Left ventricle myocardium superior (tissue), 1 donor: ENCODE measurements around the gene MID1IP1. TPM values are rescaled to one million over a fixed set of nuclear protein-coding genes. Genes with fewer than 3 reads are reported as not detected.

Source experiments
- ATAC-seq: fragments of 200-7000 bp; cut with Tn5 transposase; one replicate; pipeline ENCODE4 v1.9.1; 2020; ENCODE audit warnings: mild to moderate bottlenecking, moderate library complexity
- DNase-seq: peaks from one replicate; pipeline ENCODE4 v3.0.0-alpha.2; 2020
- intact Hi-C: fragments of 100-400 bp; cut with micrococcal nuclease; formaldehyde crosslinking; loops from one replicate; pipeline ENCODE4 v1.11.0; 2022
- total RNA-seq: library from RNA; stranded (reverse); fragmentation: NEBNext Ultra II Directional; extraction: Animal tissue kit (Norgen Biotek cat#: 25700); gene quantifications from one replicate; pipeline ENCODE4 v1.2.1, GENCODE V29; 2021
- donor health status: DM: no; HTN: yes; CAD: no; lungs with severe emphysema.

The MID1IP1 gene
- total RNA-seq, 1 donor from 2014 or later: 50.9 TPM

DNA sequence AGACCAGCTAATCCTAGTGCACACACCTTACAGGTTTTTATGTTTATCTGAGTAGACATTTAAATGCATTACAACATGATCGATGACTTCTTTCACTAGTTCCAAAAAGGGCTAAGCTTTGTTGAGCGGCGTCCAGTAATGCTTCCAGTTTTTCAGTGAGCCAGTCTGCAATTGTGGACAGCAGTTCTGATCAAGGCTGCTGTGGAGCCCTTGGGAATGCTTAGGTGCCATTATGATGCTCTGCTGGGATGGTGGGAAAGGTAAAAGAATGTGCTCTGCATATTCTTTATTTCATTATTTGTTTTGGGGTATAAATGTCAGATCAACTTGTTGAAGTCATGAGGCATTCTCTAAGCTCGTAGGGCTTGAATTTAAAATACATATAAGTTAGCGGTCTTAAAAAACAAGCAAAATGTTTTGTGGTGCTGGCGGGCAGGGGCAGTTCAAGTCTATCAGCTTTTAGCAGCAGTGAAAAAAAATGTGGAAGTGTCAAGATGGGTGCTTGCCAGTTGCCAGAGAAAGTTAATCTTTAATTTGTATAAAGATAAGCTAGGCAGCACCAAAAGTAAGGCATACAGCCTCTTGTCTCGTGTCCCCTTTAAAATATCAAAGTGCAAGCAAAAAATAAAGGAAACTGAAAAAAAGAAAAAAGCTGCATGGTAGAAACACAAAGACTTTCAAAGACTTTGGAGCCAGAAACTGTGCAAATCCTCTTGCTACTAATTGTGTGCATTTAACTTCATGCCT lies 5.8 kb downstream of the MID1IP1 start:
- DNase-seq (no peak), ATAC-seq (no peak)
- intact Hi-C loops: loop anchor here (10.0 kb wide), 1 partner anchor 178 kb away; no protein-coding TSS in a partner anchor

DNA sequence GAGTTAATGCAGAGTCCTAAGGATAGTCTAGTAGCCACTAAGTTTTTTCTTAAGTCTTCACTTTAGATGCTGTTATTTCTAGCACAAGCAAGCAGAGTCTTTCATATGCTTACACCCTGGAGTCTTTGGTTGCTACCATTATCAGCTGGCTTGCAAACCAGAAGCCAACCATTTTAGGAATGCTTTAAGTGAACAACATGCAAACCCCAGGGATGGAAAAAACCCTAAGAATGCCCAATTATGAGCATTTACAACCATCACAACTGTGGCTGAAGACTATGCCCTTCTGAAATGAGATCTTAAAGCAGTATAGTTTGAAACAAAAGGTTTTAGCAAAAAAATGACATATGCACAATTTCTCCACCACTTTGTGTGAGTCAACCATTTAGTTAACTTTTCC lies 6.6 kb downstream of the MID1IP1 start:
- DNase-seq (no peak), ATAC-seq (no peak)
- intact Hi-C loops: loop anchor here (10.0 kb wide), 1 partner anchor 177 kb away; no protein-coding TSS in a partner anchor

DNA sequence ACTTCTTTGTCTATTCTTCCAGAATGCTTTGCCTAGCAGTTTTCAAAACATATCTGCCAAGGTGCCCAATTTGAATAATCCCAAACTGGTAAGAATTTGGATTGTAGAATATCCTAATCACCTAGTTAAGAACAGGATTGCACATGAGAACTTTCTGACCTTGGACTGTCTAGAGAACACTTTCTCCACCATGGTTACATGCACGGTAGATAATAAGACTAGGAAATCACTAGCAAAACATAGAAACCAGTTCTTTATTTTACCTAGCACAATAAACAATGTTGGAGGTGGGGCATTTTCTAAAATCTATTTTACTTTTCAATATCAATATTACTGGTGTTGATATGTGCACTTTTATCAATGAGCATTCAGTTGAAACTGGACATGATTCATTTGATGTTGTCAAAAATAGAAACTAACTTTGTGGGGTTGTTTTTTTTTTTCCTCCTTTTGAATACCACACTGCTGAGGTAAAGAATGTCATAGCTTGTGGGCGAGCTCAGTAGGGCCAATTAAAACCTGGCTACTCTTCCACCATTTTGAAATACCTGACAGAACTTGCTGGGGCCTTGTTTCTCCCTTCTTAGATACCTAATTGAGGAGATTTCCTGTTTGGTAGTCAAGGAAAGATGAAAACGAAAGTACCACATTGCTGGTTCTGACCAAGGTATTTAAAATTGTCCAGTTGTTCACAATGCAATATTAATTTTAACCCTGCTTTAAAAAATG lies 10.4 kb downstream of the MID1IP1 start:
- intact Hi-C loops: no loop called here
- ATAC-seq: no peak
- DNase-seq: no peak

DNA sequence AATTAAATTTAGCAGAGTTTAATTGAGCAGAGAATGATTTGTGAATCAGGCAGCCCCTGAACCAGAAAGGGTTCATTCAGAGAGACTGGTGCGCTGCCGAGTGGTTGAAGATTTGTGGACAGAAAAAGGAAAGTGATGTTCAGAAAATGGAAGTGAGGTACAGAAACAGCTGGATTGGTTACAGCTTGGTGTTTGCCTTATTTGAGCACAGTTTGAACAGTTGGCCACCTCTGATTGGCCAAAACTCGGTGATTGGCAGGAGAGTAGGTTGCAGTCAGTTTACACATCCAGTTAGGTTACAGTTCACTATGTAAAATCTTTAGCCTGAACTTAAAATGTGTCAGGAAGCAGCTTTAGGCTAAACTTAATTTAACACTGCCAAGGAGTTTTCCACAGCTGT lies 14.9 kb downstream of the MID1IP1 start:
- no peak for ATAC-seq

DNA sequence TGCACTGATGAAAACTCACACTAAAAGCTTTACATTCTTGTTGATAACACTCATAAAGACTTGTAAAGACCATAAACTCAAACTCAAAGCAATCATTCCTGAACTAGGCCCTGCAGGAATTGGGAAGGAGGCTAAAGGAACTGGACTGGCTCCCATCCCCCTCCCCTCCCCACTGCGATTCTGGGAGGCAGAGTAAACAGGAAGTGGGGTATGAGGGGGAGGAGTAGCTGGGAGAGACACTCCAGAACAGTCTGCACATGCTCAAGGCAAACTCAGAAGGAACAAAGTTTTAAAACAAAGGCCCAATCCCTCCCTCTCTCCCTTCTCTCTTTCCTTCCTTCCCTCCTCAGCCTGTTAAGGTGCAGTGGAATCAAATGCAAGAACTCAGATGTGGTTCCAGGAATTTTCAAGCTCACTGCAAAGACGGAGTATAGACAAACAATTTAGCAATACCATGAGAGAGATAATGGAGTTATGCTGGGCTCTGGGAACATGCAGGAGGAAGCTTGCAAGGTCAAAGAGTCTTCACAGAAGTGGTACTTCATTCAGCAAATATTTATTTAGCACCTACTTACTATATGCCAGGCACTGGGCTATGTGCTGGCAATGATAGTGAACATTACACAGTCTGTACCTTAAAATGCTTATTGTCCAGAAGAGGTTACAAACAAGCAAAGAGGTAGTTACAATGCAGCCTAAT lies 15.9 kb downstream of the MID1IP1 start:
- ATAC-seq: peak; percentile 94
- DNase-seq: peak; percentile 54

More for the DNA sequence above, 14.9 kb downstream of the MID1IP1 start:
- intact Hi-C loops: no loop called here
- DNase-seq: no peak

DNA sequence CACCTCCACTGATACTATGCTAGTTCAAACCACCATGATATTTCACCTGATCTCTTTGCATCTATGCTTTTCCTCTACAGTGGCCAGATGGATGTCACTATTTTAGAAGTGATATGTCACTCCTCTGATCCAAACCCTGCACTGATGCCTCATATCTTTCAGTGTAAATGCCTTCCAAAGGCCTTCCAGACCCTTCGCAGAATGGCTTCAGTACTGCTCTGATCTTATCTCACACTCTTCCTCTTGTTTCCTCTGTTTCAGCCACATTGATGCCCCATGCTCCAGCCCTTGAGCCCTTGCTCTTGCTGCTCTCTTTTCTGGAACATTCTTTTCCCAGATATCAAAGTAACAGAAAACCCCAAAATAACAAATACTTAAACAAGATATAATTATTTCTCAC lies 17.9 kb downstream of the MID1IP1 start:
- intact Hi-C loops: no loop called here
- no peak for DNase-seq
- no peak for ATAC-seq

More for the DNA sequence above, 15.9 kb downstream of the MID1IP1 start:
- intact Hi-C loops: no loop called here

DNA sequence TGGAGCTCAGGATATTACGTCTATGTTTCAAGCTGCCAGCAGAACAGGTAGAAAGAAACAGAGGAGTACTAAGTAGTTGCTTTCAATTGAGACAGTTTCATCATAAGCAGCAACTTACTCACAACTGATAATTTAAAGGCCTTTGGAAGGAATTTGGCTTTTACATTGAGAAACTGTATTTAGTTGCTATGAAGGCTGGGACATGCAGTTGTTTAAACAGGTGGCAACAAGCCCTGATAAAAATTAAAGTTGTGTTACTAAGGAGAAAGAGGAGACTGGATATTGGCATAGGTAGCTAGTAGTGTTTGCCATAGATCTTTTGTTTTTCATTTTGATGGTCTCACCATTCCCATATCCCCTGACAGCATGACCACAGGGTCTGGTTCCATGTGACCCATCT lies 18.4 kb downstream of the MID1IP1 start:
- DNase-seq (no peak), ATAC-seq (no peak)
- intact Hi-C loops: no loop called here

DNA sequence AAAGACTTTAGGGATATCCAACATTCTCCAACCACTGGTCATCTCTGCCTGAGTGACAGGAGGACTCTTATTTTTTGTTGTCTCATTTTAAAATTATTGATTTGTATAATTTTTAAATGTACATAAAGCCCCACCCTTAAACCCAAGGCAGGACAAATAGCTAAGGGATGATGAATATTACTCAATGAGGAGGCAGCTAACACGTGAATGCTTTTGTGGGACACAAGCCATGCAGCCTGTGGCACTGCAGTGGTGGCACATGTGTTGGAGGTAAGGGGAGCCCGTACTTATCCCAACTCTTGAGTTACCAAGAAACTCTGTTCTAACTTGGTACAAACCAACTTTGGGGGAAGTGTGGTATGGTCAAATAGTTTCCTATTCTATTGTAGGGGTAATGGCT lies 19.5 kb downstream of the MID1IP1 start:
- DNase-seq (no peak), ATAC-seq (no peak)
- intact Hi-C loops: no loop called here

DNA sequence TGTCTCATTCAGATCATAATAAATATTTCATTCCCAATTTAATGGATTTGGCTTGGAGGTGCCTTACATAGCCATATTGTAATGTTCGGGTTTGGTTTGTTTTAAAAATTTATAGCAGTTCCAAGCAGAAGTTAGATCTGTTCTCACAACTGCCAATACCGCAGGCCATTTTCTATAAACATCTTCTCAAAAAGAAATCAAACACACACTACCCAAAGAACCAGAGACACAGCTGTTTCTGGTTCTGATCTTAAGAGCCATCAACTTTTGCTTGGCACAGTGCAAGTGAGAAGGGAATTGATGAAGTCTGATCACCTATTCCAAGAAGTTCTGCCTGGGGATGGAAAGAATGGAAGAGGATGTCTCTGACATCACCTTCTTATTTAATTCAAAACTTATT lies 22.9 kb downstream of the MID1IP1 start:
- no peak for DNase-seq
- intact Hi-C loops: no loop called here
- no peak for ATAC-seq

DNA sequence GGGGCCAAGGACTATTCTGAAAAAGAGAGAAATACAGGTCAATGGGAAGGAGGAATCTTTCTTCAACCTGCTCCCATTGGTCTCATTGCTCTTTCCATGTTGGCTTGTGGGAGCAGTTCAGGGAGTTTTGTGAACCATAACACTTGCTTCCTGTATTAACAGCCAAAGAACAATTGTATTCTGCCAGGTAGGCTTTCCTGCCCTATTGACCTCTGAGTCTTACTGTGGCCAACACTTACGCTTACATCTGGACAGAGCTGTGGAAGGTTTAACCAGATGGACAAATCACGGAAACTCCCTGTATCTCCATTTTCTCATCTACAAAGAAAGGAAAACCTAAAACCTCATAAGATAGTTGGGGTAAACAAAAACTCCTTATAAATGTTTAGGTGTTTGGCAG lies 30.7 kb downstream of the MID1IP1 start:
- DNase-seq: no peak
- intact Hi-C loops: no loop called here
- ATAC-seq: no peak

DNA sequence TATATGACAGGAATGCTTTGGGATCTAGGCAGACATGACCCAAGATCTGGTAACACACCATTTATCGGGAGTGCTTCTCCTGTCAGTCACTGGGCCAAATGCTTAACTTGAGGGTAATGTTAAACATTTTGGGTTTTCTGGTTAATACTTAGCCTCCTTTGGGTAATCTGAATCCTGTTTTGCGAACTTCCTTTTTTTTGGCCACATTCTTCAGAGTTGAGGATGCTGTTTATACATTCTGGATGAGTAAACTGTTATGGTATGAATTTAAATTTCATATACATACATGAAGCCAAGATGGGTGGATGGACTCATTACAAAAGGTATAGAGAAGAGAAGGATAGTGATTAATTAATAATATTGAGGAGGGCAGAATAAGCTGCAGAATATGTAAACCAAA lies 36.1 kb downstream of the MID1IP1 start:
- DNase-seq (no peak), ATAC-seq (no peak)
- intact Hi-C loops: no loop called here

DNA sequence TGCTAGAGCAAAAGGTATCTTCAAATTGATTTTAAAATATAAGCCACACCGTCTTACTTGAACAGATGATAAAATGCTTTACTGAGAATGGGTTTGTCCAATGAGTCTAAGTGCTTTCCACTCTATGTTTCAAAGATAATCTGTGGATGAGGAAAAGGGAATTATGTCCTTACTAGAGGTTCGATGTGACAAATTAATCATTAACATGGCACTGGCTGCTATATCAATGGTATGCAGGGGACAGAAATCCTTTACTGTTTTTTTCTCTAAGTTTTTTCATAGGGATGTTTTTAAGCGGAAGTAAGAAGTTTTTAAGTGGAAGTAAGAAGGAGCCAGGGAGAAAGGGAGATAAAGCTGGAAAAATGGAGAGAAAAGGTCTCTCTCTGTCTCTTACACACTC lies 38.0 kb downstream of the MID1IP1 start:
- intact Hi-C loops: no loop called here
- no peak for DNase-seq
- ATAC-seq: no peak

DNA sequence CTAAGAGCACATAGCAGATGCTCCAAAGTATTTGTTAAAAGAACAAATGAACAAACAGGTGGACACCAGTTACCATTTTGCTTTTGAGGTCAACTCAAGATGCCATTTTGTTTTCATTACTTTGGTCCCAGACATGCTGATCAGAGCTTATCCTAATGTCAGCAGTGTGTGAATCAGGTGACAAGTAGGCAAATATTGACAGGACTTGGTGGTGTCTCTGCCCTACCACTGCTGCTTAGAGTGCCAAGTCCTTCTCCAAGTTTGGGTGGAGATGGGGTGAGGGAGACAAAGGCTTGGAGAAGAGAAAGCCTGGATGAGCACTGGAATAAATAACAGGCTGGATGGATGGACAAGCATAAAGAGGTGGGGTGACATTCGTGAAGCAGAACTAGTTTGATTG lies 38.7 kb downstream of the MID1IP1 start:
- intact Hi-C loops: no loop called here
- DNase-seq: no peak

DNA sequence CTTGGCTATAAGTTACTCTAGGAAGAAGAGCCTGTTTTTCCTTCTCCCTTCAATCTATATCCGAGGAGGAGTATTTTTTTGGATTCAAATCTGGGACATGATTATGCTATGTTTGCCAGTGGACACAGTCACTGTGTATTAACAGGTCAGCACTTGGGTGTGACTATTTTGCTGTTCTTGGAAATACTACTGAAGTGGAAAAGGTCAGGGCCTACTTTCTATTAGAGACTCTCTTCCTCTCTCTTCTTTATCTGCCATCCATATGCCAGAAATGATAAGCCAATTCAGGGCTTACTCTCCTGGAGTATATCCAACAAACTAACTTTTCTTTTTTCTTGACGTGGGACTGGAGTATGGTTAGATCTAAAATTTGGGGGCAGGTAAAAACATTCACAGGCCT lies 40.5 kb downstream of the MID1IP1 start:
- intact Hi-C loops: no loop called here
- ATAC-seq (peak; percentile 62), DNase-seq (no peak)

More for the DNA sequence above, 38.7 kb downstream of the MID1IP1 start:
- no peak for ATAC-seq

DNA sequence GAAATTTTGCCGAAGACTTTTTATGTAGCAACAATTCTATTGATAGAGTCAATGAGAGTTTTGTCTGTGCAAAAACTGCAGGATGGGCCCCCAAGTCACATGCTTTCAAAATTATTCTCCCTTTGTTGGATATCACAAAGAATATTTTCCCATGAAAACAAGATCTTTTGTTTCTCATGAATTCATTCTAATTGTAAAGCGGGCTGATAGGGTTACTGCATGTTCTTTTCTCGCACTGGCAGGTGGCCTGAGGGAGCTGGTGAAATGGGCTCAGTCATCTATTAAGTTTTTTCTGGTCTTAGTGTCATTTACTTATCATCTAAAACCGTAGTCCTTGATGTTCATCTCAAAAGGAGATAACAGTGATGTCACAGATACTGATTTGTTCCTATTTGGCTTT lies 44.2 kb downstream of the MID1IP1 start:
- no peak for ATAC-seq
- intact Hi-C loops: no loop called here
- no peak for DNase-seq

DNA sequence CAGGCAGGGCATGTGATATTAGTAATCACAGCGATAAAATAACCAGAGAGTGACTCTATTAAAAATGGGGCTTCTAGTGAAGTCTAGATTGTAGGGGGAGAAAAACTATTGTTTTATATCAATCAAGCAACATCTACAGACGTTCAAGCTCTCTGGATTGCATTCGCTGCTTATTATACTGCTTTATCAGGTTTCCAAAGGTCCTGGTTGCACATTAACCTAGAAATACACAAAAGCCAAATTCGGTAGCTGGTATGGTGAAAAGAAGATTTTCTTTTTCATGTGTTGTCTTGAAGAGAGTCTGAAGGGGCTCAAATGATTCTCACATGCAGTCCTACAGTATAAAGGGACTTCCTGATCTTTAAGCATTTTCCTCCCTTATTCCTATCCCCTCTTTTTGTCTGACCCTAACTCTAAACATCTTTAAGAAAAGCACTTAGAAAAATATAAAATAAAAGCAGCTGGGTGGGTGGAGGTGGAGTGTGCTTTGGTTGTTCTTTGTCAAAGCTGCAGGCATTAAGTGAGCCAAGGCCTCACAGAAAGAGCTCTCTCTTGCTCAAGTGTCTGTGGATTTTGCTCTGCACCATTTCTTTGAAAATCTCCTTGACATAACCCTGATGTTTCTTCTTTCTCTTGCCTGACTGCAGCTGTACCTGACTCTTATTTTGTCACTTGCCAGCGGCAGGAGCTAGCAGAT lies 46.1 kb downstream of the MID1IP1 start:
- ATAC-seq: no peak
- DNase-seq: no peak
- intact Hi-C loops: no loop called here

DNA sequence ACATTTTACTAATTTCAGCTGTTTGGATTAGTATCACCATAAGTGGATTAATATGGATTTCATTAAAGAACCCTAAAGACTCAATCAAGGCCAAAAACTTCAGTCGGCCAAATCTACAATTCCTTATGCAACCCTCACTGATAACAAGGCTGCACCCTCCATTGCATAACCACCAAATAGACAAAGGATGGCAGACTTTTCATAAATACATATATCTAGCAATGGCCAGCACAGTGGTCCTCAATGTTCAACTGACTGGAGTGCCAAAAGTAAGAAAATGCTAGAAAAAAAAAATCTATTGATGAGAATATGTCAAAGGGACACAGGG lies 46.6 kb downstream of the MID1IP1 start:
- ATAC-seq (no peak), DNase-seq (no peak)
- intact Hi-C loops: no loop called here

DNA sequence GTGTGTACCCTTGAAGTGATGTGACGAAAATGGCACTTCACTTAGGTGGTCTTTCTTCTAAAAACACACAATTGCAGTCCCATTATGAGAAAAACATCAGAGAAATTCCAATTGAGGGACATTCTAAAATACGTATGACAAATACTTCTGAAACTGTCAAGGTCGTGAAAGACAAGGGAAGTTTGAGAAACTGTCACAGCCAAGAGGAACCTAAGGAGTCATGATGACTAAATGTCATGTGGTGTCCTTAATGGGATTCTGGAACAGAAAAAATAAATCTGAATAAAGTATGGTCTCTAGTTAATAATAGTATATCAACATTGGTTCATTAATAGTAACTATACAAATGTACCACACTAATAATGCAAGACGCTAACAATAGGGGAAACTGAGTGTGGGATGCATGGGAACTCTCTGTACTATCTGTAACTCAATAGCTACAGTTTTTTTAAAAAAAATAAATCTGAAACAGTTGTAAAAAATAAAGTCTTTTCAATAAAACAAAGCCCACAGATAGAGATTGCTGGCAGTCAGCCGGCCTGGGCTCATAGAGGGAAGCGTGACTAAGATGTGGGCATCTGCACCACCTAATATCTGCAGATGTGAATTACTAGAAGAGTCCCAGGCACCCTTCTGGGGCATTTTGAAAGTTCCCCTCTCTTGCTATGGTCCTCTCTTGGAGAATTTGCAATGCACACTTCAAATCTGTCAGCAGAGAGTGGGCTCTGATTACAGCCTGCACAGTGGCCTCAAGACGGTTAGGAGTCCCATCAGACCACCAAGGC lies 47.6 kb downstream of the MID1IP1 start:
- no peak for DNase-seq
- intact Hi-C loops: no loop called here
- no peak for ATAC-seq
